NT2/D1 (cell line): ENCODE results near the gene DCLK2.

ENCODE experiments used
- YY1 ChIP-seq: IDR thresholded peaks from 2 replicates; pipeline ENCODE4 v1.6.1; 2011; ENCODE audit not compliant: insufficient read length, insufficient read depth
- ZNF274 ChIP-seq: IDR thresholded peaks from 2 replicates; pipeline ENCODE4 v1.6.1; 2011; ENCODE audit warnings: mild to moderate bottlenecking, low read depth, low read length

DNA sequence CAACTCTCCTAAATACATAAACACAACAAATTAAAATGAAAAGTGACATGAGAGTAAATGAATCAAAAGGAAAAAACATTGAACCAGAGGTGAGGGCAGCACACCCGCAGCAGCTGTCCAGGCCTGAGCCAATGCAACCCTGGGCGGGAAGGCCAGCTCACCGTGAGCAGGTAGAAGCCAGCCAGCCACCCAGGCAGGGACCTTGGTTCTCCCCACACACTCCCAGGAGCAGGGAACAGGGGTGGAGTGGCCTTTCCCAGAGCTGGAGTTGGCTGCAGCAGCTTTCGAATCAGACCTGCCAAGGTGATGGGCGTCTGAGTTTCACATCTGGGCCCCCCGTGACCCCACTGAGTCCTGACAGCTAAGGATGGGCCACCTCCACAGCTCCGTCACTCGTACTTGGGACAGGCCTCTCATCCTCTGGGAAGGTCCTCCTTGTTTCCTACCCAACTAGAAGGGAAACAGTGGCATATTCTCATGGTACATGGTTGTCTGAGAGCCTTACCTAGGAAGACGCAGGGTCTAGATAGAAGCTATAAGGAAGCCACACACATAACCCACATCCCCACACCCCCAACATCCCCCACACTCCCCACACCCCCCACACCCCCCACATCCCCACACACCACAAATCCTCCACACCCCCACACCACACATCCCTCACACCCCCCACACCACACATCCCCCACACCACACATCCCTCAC lies 172.2 kb downstream of the DCLK2 start:
- TF ChIP-seq ZNF274 (no peak), YY1 (no peak)
